Neural cell (in vitro differentiated cells): Measurements from ENCODE around the gene FBLIM1.

Experiments used
- EP300 ChIP-seq: fragments of 450-650 bp; conservative IDR thresholded peaks from 2 replicates; pipeline ENCODE4 v1.6.1; 2014; ENCODE audit warnings: antibody characterized with exemption, mild to moderate bottlenecking, moderate library complexity; ENCODE audit not compliant: poor library complexity, severe bottlenecking
- EZH2 ChIP-seq: fragments of 200-600, 300-800 bp; shearing (Covaris generic), sonication (generic); IDR thresholded peaks from 2 replicates; pipeline ENCODE4 v1.6.1; 2014; ENCODE audit warnings: antibody characterized with exemption, low read length, borderline replicate concordance, mild to moderate bottlenecking; ENCODE audit not compliant: insufficient read depth, poor library complexity, severe bottlenecking
- POLR2AphosphoS5 ChIP-seq: IDR thresholded peaks from 2 replicates; pipeline ENCODE4 v1.6.1; 2012
- SMC3 ChIP-seq: fragments of 450-650 bp; conservative IDR thresholded peaks from 2 replicates; pipeline ENCODE4 v1.6.1; 2014; ENCODE audit warnings: antibody characterized with exemption, mild to moderate bottlenecking, moderate library complexity; ENCODE audit not compliant: poor library complexity
- TAF1 ChIP-seq: IDR thresholded peaks from 2 replicates; pipeline ENCODE4 v1.6.1; 2012; ENCODE audit warnings: low read depth
- TF ChIP-seq, protein P1 (sequence below): fragments of 450-650 bp; IDR thresholded peaks from 2 replicates; pipeline ENCODE4 v1.5.1; 2014; ENCODE audit warnings: antibody characterized with exemption, mild to moderate bottlenecking, moderate library complexity; ENCODE audit not compliant: poor library complexity, severe bottlenecking

DNA sequence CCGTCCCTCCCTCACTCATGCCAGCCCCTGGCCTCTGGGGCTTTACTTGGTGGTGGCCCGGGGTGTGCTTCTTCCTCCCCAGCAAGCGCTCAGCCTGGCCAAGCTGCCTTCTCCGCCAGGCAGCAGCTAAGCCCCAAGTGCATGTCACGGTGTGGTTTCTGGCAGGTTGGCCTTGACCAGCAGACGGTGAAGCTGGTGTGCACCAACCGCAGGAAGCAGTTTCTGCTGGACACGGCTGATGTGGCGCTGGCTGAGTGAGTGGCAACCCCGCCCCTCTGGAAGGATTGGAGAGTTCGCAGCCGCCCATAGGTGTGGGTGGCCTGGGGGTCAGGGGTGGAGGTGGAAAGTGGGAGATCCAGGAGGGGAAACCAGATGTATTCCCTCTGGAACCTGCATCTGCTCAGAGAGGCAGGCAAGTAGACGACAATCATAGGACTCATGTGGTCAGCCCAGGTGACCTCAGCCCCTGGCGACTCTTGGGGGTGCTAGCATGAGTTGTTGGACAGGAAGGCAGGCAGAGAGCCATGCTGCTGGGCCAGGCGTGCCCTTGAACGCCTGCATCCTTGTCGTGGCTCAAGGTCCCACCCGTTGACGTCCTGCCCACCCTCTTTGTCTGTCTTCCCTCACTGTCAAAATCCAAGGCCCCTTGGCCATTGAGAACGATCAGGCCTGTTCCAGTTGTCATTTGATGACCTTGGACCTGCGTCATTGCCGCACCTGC, 29.5 kb upstream of the FBLIM1 start:
- TF ChIP-seq TAF1 (no peak), EZH2 (no peak), POLR2AphosphoS5 (no peak), EP300 (no peak), SMC3 (no peak)
- TF ChIP-seq, protein P1, sequence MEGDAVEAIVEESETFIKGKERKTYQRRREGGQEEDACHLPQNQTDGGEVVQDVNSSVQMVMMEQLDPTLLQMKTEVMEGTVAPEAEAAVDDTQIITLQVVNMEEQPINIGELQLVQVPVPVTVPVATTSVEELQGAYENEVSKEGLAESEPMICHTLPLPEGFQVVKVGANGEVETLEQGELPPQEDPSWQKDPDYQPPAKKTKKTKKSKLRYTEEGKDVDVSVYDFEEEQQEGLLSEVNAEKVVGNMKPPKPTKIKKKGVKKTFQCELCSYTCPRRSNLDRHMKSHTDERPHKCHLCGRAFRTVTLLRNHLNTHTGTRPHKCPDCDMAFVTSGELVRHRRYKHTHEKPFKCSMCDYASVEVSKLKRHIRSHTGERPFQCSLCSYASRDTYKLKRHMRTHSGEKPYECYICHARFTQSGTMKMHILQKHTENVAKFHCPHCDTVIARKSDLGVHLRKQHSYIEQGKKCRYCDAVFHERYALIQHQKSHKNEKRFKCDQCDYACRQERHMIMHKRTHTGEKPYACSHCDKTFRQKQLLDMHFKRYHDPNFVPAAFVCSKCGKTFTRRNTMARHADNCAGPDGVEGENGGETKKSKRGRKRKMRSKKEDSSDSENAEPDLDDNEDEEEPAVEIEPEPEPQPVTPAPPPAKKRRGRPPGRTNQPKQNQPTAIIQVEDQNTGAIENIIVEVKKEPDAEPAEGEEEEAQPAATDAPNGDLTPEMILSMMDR = no peak
